ENCODE measurements around the gene PRMT3.

GRCh38 chr11:20467487-20468185 is 80.1 kb downstream of the PRMT3 start:
- no peak for TF ChIP-seq EZH2 (IDR thresholded peaks at IDR 0.05; ENCODE audit: borderline replicate concordance, low read depth, low read length, poor library complexity, severe bottlenecking)
- TF ChIP-seq, protein P1, sequence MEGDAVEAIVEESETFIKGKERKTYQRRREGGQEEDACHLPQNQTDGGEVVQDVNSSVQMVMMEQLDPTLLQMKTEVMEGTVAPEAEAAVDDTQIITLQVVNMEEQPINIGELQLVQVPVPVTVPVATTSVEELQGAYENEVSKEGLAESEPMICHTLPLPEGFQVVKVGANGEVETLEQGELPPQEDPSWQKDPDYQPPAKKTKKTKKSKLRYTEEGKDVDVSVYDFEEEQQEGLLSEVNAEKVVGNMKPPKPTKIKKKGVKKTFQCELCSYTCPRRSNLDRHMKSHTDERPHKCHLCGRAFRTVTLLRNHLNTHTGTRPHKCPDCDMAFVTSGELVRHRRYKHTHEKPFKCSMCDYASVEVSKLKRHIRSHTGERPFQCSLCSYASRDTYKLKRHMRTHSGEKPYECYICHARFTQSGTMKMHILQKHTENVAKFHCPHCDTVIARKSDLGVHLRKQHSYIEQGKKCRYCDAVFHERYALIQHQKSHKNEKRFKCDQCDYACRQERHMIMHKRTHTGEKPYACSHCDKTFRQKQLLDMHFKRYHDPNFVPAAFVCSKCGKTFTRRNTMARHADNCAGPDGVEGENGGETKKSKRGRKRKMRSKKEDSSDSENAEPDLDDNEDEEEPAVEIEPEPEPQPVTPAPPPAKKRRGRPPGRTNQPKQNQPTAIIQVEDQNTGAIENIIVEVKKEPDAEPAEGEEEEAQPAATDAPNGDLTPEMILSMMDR (conservative IDR thresholded peaks at IDR 0.05; ENCODE audit: low read depth, low read length): no peak
